GM21576 (cell line): ENCODE measurements around the gene ATP8B3.

Experiments used
- ATAC-seq: cut with Tn5 transposase; IDR thresholded peaks from one replicate; pipeline ENCODE4 v1.9.1; 2021; ENCODE audit warnings: mild to moderate bottlenecking, moderate library complexity; ENCODE audit not compliant: unreplicated experiment

Gene ATP8B3

GRCh38 chr19:1758959-1759903 is 52.8 kb downstream of the ATP8B3 start:
- ATAC-seq = no peak

GRCh38 chr19:1758231-1758577 is 53.9 kb downstream of the ATP8B3 start:
- ATAC-seq = no peak

DNA sequence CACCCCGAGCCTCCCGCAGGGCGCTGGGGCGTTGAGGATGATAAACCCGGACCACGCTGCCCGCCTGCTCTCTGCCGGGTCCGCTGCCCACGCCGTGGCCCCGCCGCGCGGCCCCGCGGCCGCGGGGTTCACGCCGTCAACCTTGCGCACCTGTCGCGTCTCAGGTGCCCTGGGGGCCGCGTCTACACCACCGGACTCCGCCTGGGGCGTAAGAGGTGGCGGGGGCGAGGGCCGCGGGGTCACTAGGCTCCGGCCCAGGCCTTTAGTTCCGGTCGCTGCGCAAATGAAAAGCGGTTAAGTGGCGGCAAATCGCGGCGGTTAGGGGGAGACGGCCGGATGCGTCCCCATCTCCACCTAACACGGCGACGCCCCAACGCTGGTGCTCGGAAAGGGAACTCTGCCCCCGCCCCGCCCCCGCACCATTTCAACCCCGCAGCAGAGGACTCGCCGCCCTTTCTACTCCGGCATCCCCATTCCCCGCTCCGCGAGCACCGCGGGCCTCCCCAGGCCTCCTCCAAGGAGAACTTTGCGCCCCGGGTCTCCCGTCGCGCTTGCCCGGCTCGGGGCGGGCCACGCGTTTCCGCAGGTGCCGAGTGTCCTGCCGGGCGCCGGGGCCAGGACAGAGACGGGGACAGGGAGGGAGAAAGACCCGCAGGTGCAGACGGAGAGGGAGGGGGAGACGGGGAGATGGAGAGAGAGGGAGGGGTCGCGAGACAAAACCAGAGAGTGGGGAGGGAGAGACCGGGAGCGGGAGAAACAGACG is 54.4 kb downstream of the ATP8B3 start:
- ATAC-seq = no peak

- no peak for ATAC-seq
These were observed 55.2 kb downstream of the ATP8B3 start for GRCh38 chr19:1756705-1757465.

- ATAC-seq = no peak
These were observed 55.8 kb downstream of the ATP8B3 start for GRCh38 chr19:1756264-1756663.

GRCh38 chr19:1755467-1756171 is 56.5 kb downstream of the ATP8B3 start:
- no peak for ATAC-seq

GRCh38 chr19:1754636-1755466 is 57.2 kb downstream of the ATP8B3 start:
- no peak for ATAC-seq

DNA sequence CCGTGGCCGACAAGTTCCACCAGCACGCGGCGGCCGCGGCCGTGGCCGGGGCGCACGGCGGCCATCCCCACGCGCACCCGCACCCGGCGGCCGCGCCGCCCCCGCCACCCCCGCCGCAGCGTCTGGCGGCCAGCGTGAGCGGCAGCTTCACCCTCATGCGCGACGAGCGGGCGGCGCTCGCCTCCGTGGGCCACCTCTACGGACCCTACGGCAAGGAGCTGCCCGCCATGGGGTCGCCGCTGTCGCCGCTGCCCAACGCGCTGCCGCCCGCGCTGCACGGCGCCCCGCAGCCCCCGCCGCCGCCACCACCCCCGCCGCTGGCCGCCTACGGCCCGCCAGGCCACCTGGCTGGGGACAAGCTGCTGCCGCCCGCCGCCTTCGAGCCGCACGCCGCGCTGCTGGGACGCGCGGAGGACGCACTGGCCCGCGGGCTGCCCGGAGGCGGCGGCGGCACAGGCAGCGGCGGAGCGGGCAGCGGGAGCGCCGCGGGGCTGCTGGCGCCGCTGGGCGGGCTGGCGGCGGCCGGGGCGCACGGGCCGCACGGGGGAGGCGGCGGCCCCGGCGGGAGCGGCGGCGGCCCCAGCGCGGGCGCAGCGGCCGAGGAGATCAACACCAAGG is 57.9 kb downstream of the ATP8B3 start:
- ATAC-seq = no peak

- ATAC-seq = no peak
These were observed 59.0 kb downstream of the ATP8B3 start, which contains the start of gene ONECUT3 for GRCh38 chr19:1752757-1753728. Gene ONECUT3, plus strand, starts transcription at chr19:1753506. Its CDS starts 157 bp downstream, at chr19:1753663.

GRCh38 chr19:1752009-1752756 is 59.9 kb downstream of the ATP8B3 start:
- no peak for ATAC-seq

DNA sequence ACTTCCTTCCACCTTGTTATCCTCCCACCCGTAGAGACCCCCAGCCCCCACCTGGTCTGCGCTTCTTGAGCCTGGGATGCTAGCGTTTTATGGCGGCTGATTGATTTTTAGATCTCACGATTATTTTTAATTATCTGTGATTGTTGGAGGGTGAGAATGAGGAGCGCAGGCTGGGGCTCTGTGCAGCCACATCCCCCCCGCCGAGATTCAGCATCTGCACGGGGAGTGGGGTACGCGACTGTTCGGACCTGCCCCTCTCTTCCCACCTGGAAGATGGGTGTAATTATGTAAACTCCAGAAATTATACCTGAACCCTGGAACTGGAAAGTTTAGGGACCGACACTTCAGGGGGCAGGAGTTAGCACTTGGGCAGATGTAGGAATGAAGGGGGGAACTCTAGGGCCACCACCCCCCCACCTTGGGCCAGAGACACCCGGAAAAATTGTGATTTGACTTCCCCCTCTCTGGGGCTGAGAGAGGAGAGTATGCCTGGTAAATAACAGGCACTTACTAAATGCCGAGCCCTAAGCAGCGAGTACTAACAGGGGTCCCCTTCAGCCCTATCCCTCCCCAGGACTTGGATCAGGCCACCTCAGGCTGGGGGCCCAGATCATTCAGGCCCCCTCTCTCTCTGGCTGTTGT is 60.6 kb downstream of the ATP8B3 start:
- no peak for ATAC-seq

DNA sequence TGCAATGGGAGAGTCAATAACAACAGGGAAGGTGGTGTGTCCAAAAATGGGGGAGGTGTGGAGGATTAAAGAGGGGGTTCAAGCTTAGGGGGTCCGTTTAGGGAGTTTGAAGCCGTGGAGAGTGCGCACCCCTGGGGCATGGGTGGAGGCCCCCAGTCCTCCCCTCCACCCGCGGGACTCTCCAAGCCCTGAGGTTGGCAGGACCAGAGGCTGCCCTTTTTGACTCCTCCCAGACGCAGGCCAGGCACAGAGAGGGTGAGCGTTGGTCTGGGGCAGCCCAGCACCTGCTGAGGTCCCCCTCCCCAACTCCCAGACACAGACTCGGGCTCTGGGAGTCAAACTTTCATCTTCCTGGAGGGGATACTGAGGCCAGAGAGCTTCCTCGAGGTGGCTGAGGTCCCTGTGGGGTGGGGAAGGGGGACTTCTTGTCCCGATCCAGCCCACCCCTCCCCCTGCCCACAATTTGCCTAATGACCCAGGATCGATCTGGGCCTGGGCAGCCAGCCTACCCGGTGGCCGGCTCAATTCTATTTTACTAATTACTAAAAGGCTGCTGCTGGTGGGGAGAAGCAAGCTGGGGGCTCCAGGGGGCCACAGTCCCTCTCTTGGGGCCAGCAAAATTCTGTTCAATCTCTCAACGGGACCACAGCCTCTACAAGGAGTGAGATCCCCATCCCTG is 61.6 kb downstream of the ATP8B3 start:
- no peak for ATAC-seq

- ATAC-seq = no peak
These were observed 62.4 kb downstream of the ATP8B3 start for GRCh38 chr19:1749373-1750342.

GRCh38 chr19:1748873-1749341 is 63.2 kb downstream of the ATP8B3 start:
- no peak for ATAC-seq
